ENCODE data around the gene SHD.

- TF ChIP-seq TAF1 (IDR thresholded peaks at IDR 0.05; ENCODE audit: low read depth, low read length): no peak
- TF ChIP-seq PAX5 (IDR thresholded peaks at IDR 0.05; ENCODE audit: insufficient read depth, low read length, severe bottlenecking): no peak
- no peak for TF ChIP-seq POU2F2 (IDR thresholded peaks at IDR 0.05; ENCODE audit: low read depth, low read length)
Measured at GRCh38 chr19:4305257-4305612, 26.2 kb downstream of the SHD start.

All from GM12891 (cell line).